ENCODE measurements around the gene CEP112.

CEP112 gene

GRCh38 chr17:65931246-65932149, 260.4 kb downstream of the CEP112 start:
- H3K27me3 ChIP-seq = no peaks in the 10 kb centered on the region
- H3K4me3 ChIP-seq = no peak overlapping the region
- H3K27ac ChIP-seq = no peak overlapping the region
- peaks cover 0 to 4% (median 0%) of the 10 kb centered on the region in 3 donors for H3K36me3 ChIP-seq
- H3K9me3 ChIP-seq = peaks cover 0 to 11% (median 0%) of the 10 kb centered on the region in 3 donors
- H3K4me1 ChIP-seq = peaks cover 0 to 11% (median 0%) of the 10 kb centered on the region in 4 donors
- no peak for DNase-seq
- TF ChIP-seq CTCF (IDR thresholded peaks at IDR 0.05) = no peak
- intact Hi-C loops (cut with DNase I; ENCODE audit: low total_unique reads) = no loop called here

GRCh38 chr17:65930140-65930730, 261.7 kb downstream of the CEP112 start:
- intact Hi-C loops (cut with DNase I; ENCODE audit: low total_unique reads) = no loop called here
- Histone ChIP-seq H3K4me1 (peaks cover 0 to 23% (median 0%) of the 10 kb centered on the region in 4 donors), H3K36me3 (peaks cover 0 to 4% (median 0%) of the 10 kb centered on the region in 3 donors), H3K27me3 (no peaks in the 10 kb centered on the region), H3K27ac (no peak overlapping the region), H3K4me3 (no peak overlapping the region), H3K9me3 (peaks cover 0 to 11% (median 0%) of the 10 kb centered on the region in 3 donors)
- no peak for TF ChIP-seq CTCF (IDR thresholded peaks at IDR 0.05)
- DNase-seq = no peak

GRCh38 chr17:65926599-65926998, 265.3 kb downstream of the CEP112 start:
- intact Hi-C loops (cut with DNase I; ENCODE audit: low total_unique reads) = no loop called here
- no peaks in the 10 kb centered on the region for H3K27me3 ChIP-seq
- H3K27ac ChIP-seq = peak overlapping the region; percentile 69 to 71
- no peak overlapping the region for H3K4me3 ChIP-seq
- peaks cover 0 to 24% (median 0%) of the 10 kb centered on the region in 4 donors for H3K4me1 ChIP-seq
- no peaks in the 10 kb centered on the region for H3K9me3 ChIP-seq
- H3K36me3 ChIP-seq = peaks cover 0 to 4% (median 0%) of the 10 kb centered on the region in 3 donors
- TF ChIP-seq CTCF (IDR thresholded peaks at IDR 0.05) = no peak
- no peak for DNase-seq

- intact Hi-C loops (cut with DNase I; ENCODE audit: low total_unique reads) = no loop called here
- Histone ChIP-seq H3K36me3 (peaks cover 0 to 4% (median 0%) of the 10 kb centered on the region in 3 donors), H3K4me1 (peaks cover 0 to 21% (median 0%) of the 10 kb centered on the region in 4 donors), H3K27me3 (no peaks in the 10 kb centered on the region), H3K9me3 (no peaks in the 10 kb centered on the region), H3K27ac (peak overlapping the region; percentile 69 to 71), H3K4me3 (peak overlapping the region in 1 of 2 donors; percentile 17)
- DNase-seq = no peak
- TF ChIP-seq CTCF (IDR thresholded peaks at IDR 0.05) = no peak
Observed at GRCh38 chr17:65925606-65926307, 266.2 kb downstream of the CEP112 start.

GRCh38 chr17:65920996-65921395, 270.9 kb downstream of the CEP112 start:
- Histone ChIP-seq H3K36me3 (no peaks in the 10 kb centered on the region), H3K4me1 (peaks cover 0 to 22% (median 4%) of the 10 kb centered on the region in 4 donors), H3K27me3 (no peaks in the 10 kb centered on the region), H3K4me3 (no peak overlapping the region), H3K27ac (no peak overlapping the region), H3K9me3 (no peaks in the 10 kb centered on the region)
- intact Hi-C loops (cut with DNase I; ENCODE audit: low total_unique reads) = no loop called here
- no peak for DNase-seq
- TF ChIP-seq CTCF (IDR thresholded peaks at IDR 0.05) = no peak
